HepG2 (cell line): Measurements from ENCODE around the gene FGF3. TPM values are rescaled to one million over a fixed set of nuclear protein-coding genes. Genes with fewer than 3 reads are reported as not detected.

Experiments used
- ATAC-seq: fragments of 200-7000 bp; cut with Tn5 transposase; 3 replicates; pipeline ENCODE4 v1.9.1; 2020; ENCODE audit warnings: mild to moderate bottlenecking, moderate library complexity
- BruUV-seq: library from RNA; stranded (reverse); fragments of 400-500 nt; replicated peaks from 2 replicates; lab custom pipeline; 2021; lab: Mats Ljungman, UMichigan
- CTCF ChIA-PET: fragments of 300-600 bp; formaldehyde crosslinking; extraction: SDS; loops from one replicate; lab custom pipeline; 2021; ENCODE audit warnings: low total read pairs, inconsistent platforms, low intra/inter-chr PET ratio; lab: Yijun Ruan, JAX
- POLR2A ChIA-PET: fragments of 350-600 bp; sonication (Branson Sonifier 250); formaldehyde crosslinking; loops from one replicate; lab custom pipeline; 2020; ENCODE audit warnings: antibody characterized with exemption, inconsistent platforms; lab: Yijun Ruan, JAX
- DNase-seq: peaks from one replicate; pipeline ENCODE4 v3.0.0-alpha.2; 2015; ENCODE audit warnings: low spot score
- FAIRE-seq: peaks from 3 replicates; lab custom pipeline; 2011; peaks lifted over from hg19 to GRCh38; lab: Jason Lieb, UNC
- H2AFZ ChIP-seq: one replicate; pipeline ENCODE4 v1.6.1; 2011; ENCODE audit warnings: low read length, inconsistent platforms
- H3K27ac ChIP-seq: fragments of 300-600 bp; 3 replicates; pipeline ENCODE4 v1.8.0; 2011; ENCODE audit warnings: mixed run types, mild to moderate bottlenecking, mixed read lengths, low read length, inconsistent platforms; ENCODE audit not compliant: insufficient read depth; ENCODE audit errors: extremely low read length
- H3K27me3 ChIP-seq, 2 experiments: fragments of 200-600 bp in 1 of 2; 2 replicates in 1 of 2; 3 replicates in 1 of 2; pipeline versions ENCODE4 v1.6.0 to v1.8.0; 2011; ENCODE audit warnings: low read length in 2 of 2, mild to moderate bottlenecking in 2 of 2, moderate library complexity in 2 of 2, inconsistent platforms in 1 of 2; ENCODE audit not compliant: insufficient read depth in 2 of 2, control insufficient read depth in 1 of 2
- H3K36me3 ChIP-seq, 2 experiments: fragments of 200-600 bp in 1 of 2; replicated peaks in 1 of 2; 2 replicates in 1 of 2; 3 replicates in 1 of 2; pipeline versions ENCODE4 v1.5.1 to v1.8.0; 2011; ENCODE audit warnings: low read length in 2 of 2, inconsistent platforms in 1 of 2; ENCODE audit not compliant: insufficient read depth in 2 of 2, control insufficient read depth in 1 of 2
- H3K4me1 ChIP-seq: 2 replicates; pipeline ENCODE4 v1.5.1; 2012; ENCODE audit warnings: low read length, inconsistent platforms; ENCODE audit not compliant: insufficient read depth
- H3K4me2 ChIP-seq: 2 replicates; pipeline ENCODE4 v1.6.0; 2011; ENCODE audit warnings: low read depth, low read length, inconsistent platforms
- H3K4me3 ChIP-seq, 3 experiments: fragments of 200-600 bp in 1 of 3; sonication (generic), shearing (Covaris generic) in 1 of 3; replicated peaks in 1 of 3; 2 replicates each; pipeline ENCODE4 v1.5.1; 2011 to 2016; ENCODE audit warnings: low read length in 3 of 3, inconsistent platforms in 2 of 3, low read depth in 2 of 3, mild to moderate bottlenecking in 2 of 3, control low read depth in 1 of 3, mixed read lengths in 1 of 3; ENCODE audit not compliant: insufficient read depth in 1 of 3
- H3K79me2 ChIP-seq: one replicate; pipeline ENCODE4 v1.6.1; 2011; ENCODE audit warnings: low read length, inconsistent platforms; ENCODE audit not compliant: insufficient read depth
- H3K9ac ChIP-seq: 2 replicates; pipeline ENCODE4 v1.6.0; 2011; ENCODE audit warnings: mild to moderate bottlenecking, low read depth, low read length, inconsistent platforms; ENCODE audit not compliant: insufficient read depth
- H3K9me3 ChIP-seq: 2 replicates; pipeline ENCODE4 v1.5.1; 2012; ENCODE audit warnings: mild to moderate bottlenecking, low read length
- H4K20me1 ChIP-seq: 2 replicates; pipeline ENCODE4 v1.6.0; 2011; ENCODE audit warnings: inconsistent platforms, mild to moderate bottlenecking, low read length, moderate library complexity; ENCODE audit not compliant: insufficient read depth
- FOXO1 ChIP-seq: sonication (generic); formaldehyde crosslinking; IDR thresholded peaks from 2 replicates; pipeline ENCODE4 v1.4.0; 2020; ENCODE audit warnings: missing genetic modification reagents
- KAT2B ChIP-seq: fragments of 150-350 bp; IDR thresholded peaks from 2 replicates; pipeline ENCODE4 v1.6.1; 2014; ENCODE audit warnings: low read depth, low read length, borderline replicate concordance
- MAF1 ChIP-seq: sonication (generic); formaldehyde crosslinking; IDR thresholded peaks from 2 replicates; pipeline ENCODE4 v1.5.0; 2020; ENCODE audit warnings: missing genetic modification reagents, borderline replicate concordance
- MIXL1 ChIP-seq: IDR thresholded peaks from 2 replicates; pipeline ENCODE4 v1.6.1; 2016
- NFIC ChIP-seq: IDR thresholded peaks from 2 replicates; pipeline ENCODE4 v1.6.1; 2012; ENCODE audit warnings: mild to moderate bottlenecking, low read length, inconsistent platforms
- NFYC ChIP-seq: IDR thresholded peaks from 2 replicates; pipeline ENCODE4 v1.6.1; 2016; ENCODE audit warnings: missing genetic modification reagents, missing compliant biosample characterization
- PPARG ChIP-seq: conservative IDR thresholded peaks from 2 replicates; pipeline ENCODE4 v1.6.1; 2016; ENCODE audit warnings: missing biosample characterization, missing genetic modification reagents
- REXO4 ChIP-seq: sonication (generic); formaldehyde crosslinking; IDR thresholded peaks from 2 replicates; pipeline ENCODE4 v1.8.0; 2022; ENCODE audit warnings: missing genetic modification reagents, mild to moderate bottlenecking, borderline replicate concordance
- SMARCE1 ChIP-seq: fragments of 450-650 bp; IDR thresholded peaks from 2 replicates; pipeline ENCODE4 v1.6.1; 2017; ENCODE audit warnings: borderline replicate concordance
- TAF15 ChIP-seq: fragments of 200-400 bp; formaldehyde crosslinking; IDR thresholded peaks from one replicate; pipeline ENCODE4 v1.6.1; 2018; ENCODE audit warnings: mild to moderate bottlenecking, low read depth, low read length; ENCODE audit not compliant: poor library complexity, severe bottlenecking
- ZFP82 ChIP-seq: sonication (generic); formaldehyde crosslinking; IDR thresholded peaks from 2 replicates; pipeline ENCODE4 v1.5.1; 2020; ENCODE audit warnings: mild to moderate bottlenecking, missing genetic modification reagents, borderline replicate concordance
- ZNF496 ChIP-seq: sonication (generic); formaldehyde crosslinking; IDR thresholded peaks from 2 replicates; pipeline ENCODE4 v1.8.1; 2023; ENCODE audit warnings: mild to moderate bottlenecking, moderate library complexity, missing genetic modification reagents; ENCODE audit not compliant: insufficient replicate concordance
- ZNF687 ChIP-seq: sonication (generic); formaldehyde crosslinking; IDR thresholded peaks from 2 replicates; pipeline ENCODE4 v1.5.1; 2020; ENCODE audit warnings: mild to moderate bottlenecking, missing genetic modification reagents, moderate library complexity
- WGBS: methylation state at CpG from one replicate; pipeline ENCODE4 v1.1.6; 2017; ENCODE audit warnings: low lambda C conversion rate; 5-methylcytosine and 5-hydroxymethylcytosine counted together
- in situ Hi-C: cut with HindIII; loops from 2 replicates; pipeline ENCODE4 v1.10.0; 2017; ENCODE audit warnings: low pct_unique_long_range_greater_than_20kb; ENCODE audit not compliant: extremely low pct_ligation_motif_present
- intact Hi-C: fragments of 100-400 bp; cut with micrococcal nuclease; formaldehyde crosslinking; loops from one replicate; pipeline ENCODE4 v1.10.0; 2022; ENCODE audit not compliant: unreplicated experiment
- polyA plus RNA-seq, 8 experiments: library from polyadenylated mRNA; depleted of rRNA in 3 of 8; stranded (reverse) in 7 of 8; unstranded in 1 of 8; fragments of >200 nt; fragmentation: Illumina TruSeq in 4 of 8; extraction: Trizol in 4 of 8; gene quantifications; 2 replicates each; pipeline versions ENCODE4 v1.2.1 to v1.2.3, GENCODE V29; 2011 to 2016; ENCODE audit warnings: low read depth in 4 of 8, missing spikeins in 1 of 8, mixed read lengths in 1 of 8; ENCODE audit not compliant: insufficient read depth in 1 of 8
- total RNA-seq, 5 experiments: library from RNA; depleted of rRNA; stranded (reverse); fragments of >200 nt; fragmentation: Illumina TruSeq; extraction: Trizol; gene quantifications; 2 replicates each; pipeline ENCODE4 v1.2.3, GENCODE V29; 2016; ENCODE audit warnings: low read depth in 1 of 5
- TF ChIP-seq, protein P1 (sequence below): sonication (generic); formaldehyde crosslinking; IDR thresholded peaks from 2 replicates; pipeline ENCODE4 v1.5.1; 2020; ENCODE audit warnings: mild to moderate bottlenecking, missing genetic modification reagents, moderate library complexity
- TF ChIP-seq, protein P2 (sequence below): sonication (generic); formaldehyde crosslinking; IDR thresholded peaks from 2 replicates; pipeline ENCODE4 v1.5.1; 2020; ENCODE audit warnings: mild to moderate bottlenecking, moderate library complexity, missing genetic modification reagents

The FGF3 gene
- total and polyA plus RNA-seq, 2 of the 13 experiments (the other 11 are each of a cell fraction or from before 2014, with no cell fraction given) = not detected

- Histone ChIP-seq H2AFZ (no peak overlapping the region), H4K20me1 (0 out of 2 replicates have a peak, but pooled peaks cover 3% of the 10 kb centered on the region), H3K79me2 (no peaks in the 10 kb centered on the region), H3K4me3 (no peak overlapping the region), H3K27ac (no peak overlapping the region), H3K4me1 (no peaks in the 10 kb centered on the region), H3K4me2 (no peak overlapping the region), H3K9ac (no peak overlapping the region), H3K36me3 (no peaks in the 10 kb centered on the region), H3K27me3 (peaks cover 0 to 2% of the 10 kb centered on the region in 2 experiments; a peak in 2 of 5 replicates), H3K9me3 (no peaks in the 10 kb centered on the region)
- intact Hi-C loops = loop anchor here (5.0 kb wide), 1 partner anchor 156 kb away; no protein-coding TSS in a partner anchor
- FAIRE-seq (no peak), ATAC-seq (no peak), DNase-seq (no peak)
- no peak for TF ChIP-seq MIXL1 (CRISPR knock-in tag)
- no peak for TF ChIP-seq ZNF496 (CRISPR knock-in tag)
- TF ChIP-seq TAF15 = no peak
- TF ChIP-seq ZFP82 (CRISPR knock-in tag) = no peak
- no peak for TF ChIP-seq KAT2B
- no peak for TF ChIP-seq REXO4
- TF ChIP-seq NFIC = no peak
- TF ChIP-seq PPARG (CRISPR knock-in tag) = no peak
- TF ChIP-seq NFYC = no peak
- no peak for TF ChIP-seq FOXO1
- TF ChIP-seq, protein P1, sequence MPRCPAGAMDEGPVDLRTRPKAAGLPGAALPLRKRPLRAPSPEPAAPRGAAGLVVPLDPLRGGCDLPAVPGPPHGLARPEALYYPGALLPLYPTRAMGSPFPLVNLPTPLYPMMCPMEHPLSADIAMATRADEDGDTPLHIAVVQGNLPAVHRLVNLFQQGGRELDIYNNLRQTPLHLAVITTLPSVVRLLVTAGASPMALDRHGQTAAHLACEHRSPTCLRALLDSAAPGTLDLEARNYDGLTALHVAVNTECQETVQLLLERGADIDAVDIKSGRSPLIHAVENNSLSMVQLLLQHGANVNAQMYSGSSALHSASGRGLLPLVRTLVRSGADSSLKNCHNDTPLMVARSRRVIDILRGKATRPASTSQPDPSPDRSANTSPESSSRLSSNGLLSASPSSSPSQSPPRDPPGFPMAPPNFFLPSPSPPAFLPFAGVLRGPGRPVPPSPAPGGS (CRISPR knock-in tag) = no peak
- no peak for TF ChIP-seq MAF1 (CRISPR knock-in tag)
- TF ChIP-seq ZNF687 (CRISPR knock-in tag) = no peak
- no peak for TF ChIP-seq SMARCE1
- TF ChIP-seq, protein P2, sequence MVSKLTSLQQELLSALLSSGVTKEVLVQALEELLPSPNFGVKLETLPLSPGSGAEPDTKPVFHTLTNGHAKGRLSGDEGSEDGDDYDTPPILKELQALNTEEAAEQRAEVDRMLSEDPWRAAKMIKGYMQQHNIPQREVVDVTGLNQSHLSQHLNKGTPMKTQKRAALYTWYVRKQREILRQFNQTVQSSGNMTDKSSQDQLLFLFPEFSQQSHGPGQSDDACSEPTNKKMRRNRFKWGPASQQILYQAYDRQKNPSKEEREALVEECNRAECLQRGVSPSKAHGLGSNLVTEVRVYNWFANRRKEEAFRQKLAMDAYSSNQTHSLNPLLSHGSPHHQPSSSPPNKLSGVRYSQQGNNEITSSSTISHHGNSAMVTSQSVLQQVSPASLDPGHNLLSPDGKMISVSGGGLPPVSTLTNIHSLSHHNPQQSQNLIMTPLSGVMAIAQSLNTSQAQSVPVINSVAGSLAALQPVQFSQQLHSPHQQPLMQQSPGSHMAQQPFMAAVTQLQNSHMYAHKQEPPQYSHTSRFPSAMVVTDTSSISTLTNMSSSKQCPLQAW = no peak
- in situ Hi-C loops = no loop called here
- CTCF ChIA-PET = interaction anchor here (1.8 kb wide), 1 partner anchor 157 kb away, joined by 6 read pairs; no protein-coding TSS in a partner anchor
- BruUV-seq = no TSS peak
- POLR2A ChIA-PET = no interaction called here
- WGBS = 20% methylated on average over 5 of the region's 7 CpGs
Measured at GRCh38 chr11:69842746-69843528, 23.7 kb upstream of the FGF3 start.
